Fibroblast of peridontal ligament (primary cell): ENCODE results near the gene FHL2.
"Not testable (repeated sequence)": the region's sequence is repeated elsewhere in the genome, so short reads cannot be mapped to it uniquely, and the experiment has no call there.

Experiments
- DNase-seq: peaks from one replicate; pipeline ENCODE4 v3.0.0-alpha.2; 2010; ENCODE audit errors: extremely low read depth

Gene FHL2

GRCh38 chr2:105338020-105338385 lies 60.8 kb downstream of the FHL2 start:
- DNase-seq, result no peak

DNA sequence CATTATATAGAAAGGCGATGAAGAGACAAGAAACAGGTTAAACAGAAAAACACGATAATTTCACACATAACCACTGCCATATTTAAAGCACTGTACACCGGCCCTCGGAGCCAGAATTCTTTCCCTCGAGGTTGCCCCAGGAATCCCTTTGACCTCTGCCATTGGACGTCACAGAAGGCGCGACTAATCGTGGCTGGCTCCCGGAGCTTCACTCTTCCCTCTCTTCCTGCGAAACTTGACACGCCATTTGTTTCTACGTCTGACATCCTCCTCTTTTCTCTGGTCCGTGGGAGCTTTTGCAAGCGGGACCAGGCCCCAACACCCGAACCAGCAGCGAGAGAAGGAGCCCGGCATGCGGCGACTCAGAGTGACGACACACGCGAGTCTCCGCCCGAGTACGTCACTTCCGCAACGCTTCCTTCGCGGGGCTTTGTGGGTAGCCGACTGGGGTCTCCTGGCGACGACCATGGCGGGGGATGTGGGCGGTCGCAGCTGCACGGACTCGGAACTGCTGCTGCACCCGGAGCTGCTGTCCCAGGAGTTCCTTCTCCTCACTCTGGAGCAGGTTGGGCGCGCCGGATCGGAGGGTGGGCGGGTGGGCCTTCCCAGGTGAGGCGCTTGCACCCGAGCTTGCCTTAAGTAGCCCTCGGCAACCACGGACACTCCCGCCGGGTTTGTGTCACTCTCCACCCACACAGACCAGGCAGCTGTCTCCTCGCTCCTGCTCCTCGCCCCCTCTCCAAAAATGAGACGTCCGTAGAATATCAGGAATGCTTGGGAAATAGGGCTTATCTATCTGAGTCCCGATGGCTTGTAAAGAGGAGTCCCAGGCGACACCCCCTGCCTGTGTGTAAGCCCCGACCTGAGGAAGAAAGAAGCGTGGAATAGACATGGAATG lies 61.5 kb downstream of the FHL2 start, which contains the start of gene C2orf49:
C2orf49 (plus strand) TSS at position 419 of the 898 bp plus-strand sequence; CDS start at position 467, 48 bp downstream.
- DNase-seq, result peak; percentile 85

- no peak for DNase-seq
These were observed 62.1 kb downstream of the FHL2 start for GRCh38 chr2:105336786-105337121.

DNA sequence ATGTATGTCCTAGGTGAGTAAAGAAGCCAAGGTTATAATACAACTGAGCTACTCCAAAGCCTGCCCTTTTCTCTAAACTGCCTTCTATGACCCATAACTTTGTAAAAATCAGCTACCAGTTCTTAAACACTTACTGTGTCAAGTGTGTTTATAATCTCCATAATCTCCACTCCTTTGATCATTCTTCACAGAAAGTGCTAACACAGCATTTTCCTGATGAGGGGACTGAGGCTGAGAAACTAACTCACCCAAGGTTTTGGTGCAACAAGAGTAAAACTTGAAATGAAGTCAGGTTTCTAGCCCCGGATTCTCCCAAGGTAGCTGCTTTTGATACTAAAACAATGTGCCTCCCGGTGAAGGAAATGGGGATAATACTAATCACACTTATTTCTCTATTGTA lies 63.4 kb downstream of the FHL2 start:
- DNase-seq, result no peak

DNA sequence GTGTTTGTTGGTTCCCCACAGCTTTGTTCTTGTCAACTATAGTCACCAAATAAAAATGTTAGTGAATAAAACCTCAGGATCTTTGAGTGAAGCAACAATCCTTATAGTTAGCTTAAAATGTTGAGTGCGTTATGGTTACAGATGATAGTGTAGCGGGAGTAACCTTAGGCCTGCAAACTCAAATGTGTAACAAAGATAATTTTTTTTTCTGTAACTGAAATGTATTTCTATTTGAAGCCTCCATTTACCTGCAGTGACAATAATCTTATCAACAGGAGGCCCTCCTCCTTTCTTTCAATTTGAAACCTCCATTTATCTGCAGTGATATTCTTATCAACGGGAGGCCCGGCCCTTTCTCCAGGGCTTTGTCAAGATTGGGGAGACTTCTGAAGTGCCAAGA lies 64.6 kb downstream of the FHL2 start:
- no peak for DNase-seq

DNA sequence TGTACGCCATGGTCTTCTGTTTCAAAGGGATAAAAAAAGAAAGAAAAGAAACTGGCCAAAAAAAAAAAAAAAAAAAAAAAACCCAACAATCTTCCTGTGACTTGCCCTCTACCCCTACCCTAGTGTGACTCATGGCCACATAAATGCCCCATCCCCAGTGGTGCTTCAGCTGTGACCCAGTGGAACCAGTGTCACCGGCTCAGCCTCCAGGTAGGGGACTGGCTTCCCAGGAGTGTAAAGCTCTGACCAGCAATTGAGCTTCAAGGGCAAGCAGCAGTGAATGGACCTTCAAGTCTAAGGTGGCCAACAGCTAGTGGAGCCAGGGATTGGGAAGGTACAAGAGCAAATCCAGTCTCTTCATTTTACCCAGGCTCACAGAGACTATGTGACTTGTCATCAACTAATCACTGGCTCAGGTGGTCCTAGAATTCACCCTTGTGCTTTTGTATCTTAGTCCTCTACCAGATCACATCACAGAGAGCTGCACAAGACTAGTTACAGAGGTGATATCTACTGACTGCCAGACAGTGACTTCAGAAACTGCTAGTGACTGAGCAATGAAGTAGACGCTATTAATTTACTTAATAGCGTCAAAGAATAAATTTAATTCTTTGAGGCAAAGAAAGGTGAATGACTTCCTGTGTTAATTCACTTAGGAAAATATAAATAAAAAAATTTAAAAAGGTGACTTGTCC lies 68.0 kb downstream of the FHL2 start:
- no peak for DNase-seq

DNA sequence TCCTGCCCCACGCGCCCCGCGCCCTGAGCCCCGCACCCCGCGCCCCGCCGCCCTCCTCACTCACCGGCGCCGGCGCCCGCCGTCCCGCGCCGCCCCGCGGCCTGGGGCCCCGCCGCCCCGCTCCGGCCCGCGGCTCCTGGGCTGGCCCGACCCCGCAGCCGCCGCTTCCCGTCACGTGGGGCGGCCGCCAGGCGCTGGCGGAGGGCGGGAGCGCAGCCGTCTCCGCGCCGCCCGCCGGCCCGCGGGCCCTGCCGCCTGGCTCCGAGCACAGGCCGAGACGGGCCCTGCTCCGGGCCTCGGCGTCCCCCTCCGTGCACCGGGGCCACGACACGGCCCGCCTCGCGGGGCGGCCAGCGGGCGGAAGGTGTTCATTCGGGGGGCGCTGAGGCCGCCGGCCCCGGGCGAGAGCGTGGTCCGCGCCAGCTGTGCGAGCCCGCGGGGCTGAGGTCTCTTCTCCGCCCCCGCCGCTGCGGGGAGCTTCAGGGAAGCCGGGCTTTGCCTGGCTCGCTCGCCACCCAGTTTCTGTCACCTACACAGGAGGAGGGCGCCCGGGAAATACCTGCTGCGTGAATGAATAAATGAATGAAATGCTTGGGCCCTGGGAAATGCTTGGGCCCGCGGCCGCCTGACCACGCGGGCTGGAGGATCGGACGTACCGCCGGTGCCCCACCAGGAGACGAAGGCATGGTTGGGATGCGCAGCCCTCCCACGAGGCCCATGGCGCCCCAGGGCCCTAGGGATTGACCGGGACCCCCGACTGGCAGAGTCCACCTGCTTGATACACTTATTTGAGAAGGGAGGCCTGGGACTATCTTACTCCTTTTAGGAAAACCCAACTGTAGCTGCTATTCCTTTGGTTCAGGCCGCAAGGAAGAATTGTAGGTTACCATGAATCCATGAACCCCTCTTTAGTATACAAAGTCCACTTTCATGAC lies 69.0 kb downstream of the FHL2 start, which contains the start of gene TGFBRAP1:
TGFBRAP1 (minus strand) TSS at position 175 of the 935 bp plus-strand sequence. CDS start 21,434 bp downstream, outside the sequence.
- DNase-seq, result no peak

DNA sequence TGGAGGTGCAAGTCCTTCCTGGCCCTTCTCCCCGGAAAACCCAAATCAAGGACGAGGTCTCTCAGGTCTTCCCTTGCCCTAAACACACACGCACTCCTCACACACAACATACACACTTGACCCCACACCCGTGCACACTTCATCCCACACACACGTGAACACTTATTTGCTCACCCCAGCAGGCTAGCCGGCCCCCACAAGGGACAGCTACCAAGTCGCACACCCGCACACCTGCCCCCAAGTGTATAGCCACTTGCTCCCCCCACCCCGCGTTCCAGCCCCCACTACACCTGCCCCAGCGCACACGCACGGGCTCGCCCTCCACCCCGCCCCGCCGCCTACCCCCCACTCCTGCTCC lies 69.7 kb downstream of the FHL2 start:
- no peak for DNase-seq

DNA sequence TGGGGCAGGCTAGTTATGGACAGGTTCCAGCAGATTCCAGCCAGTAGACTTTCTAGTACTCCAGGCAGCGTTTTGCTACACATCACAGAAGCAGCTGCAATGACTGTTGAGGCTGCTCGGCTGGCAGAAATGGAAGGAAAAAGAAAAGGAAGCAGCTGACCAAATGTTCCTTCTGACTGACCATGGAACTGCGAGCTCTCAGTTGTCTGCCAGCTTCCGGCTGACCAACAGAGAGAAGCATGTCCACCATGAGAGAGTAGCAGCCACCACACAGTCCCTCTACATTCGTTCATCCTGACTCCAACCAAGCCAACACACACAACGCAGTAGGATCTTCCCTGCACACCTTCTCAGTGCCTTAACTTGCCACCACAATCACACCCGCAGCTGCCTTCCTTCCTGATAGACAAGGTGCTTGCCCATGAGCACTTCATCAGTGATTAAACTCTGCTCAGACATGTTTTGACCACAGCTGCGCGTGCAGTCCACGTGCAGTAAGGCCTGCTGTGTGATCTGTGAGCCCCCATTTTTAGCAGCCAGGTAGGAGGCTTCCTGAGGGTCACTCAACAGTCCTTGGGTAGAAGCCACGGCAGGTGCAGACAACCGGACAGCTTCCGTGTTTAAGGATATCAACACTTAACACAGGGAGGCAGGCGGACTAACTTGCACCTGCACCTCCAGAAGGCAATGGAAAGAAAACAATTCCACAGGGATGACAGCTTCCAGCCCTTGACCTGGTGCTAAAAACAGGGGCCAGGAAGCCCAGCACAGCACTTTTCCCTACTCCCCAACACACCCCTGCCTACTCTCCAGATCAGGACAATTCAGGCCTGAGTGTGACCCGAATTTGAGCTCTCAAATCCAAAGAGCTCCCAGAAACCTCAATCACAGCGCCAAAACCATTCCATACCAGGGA lies 70.3 kb downstream of the FHL2 start:
- peak; percentile 50 for DNase-seq

GRCh38 chr2:105327690-105328089 lies 71.2 kb downstream of the FHL2 start:
- no peak for DNase-seq

GRCh38 chr2:105327271-105327670 lies 71.6 kb downstream of the FHL2 start:
- not testable (repeated sequence) for DNase-seq

GRCh38 chr2:105325389-105325963 lies 73.4 kb downstream of the FHL2 start:
- peak; percentile 50 for DNase-seq

DNA sequence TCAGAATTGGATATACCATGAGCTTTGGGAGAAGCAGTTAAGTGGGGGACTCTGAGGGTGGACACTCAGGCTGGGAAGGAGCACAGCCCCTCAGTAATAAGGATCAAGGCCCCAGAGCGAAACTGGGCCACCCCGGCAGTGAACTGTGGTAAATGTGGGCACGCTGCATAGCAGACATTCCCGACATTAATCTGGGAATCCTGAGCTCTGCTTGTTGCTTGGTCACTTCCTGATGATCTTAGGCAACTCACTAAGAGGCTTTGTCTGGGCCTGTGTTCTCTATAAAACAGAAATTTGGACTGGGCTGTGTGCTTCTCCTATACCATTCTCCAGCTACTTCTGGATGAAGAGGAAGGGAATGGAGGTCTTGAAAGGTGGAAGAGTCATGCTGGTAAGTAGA lies 74.1 kb downstream of the FHL2 start:
- peak; percentile 85 for DNase-seq

DNA sequence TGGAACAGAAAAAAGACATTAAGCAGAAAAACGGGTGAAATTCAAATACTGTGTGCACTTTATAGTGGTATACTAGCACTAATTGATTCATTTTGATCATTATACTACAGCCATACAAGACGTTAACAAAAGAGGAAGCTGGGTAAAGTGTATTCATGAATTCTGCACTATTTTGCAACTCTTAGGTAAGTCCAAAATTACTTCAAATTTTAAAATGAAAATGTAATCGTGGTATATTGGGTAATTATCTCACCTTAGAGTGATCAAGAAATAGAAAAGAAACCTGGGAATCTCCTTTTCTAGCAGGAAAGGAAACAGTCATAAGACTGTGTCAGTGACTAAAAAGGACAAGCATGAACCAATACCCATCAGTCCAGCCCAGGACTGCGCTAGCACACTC lies 74.8 kb downstream of the FHL2 start:
- DNase-seq, result no peak

DNA sequence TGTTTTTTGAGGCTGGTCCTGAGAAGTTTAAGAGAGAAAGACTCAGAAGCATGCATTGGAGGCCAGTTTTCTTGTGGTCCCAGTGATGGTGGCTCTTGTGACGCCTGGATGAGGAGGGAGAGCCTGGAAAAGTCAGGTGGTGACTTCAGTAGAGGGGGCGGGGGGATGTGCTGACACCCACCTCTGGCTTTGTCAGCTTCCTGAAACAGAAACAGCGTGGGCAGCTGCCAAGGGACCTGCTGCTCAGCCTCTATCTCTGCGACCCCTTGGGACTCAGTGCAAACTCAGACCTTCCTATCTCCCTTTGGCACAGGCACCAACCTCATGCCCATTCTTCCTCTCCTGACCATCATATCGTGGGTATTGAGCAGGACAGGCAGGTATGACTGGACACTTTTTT lies 75.7 kb downstream of the FHL2 start:
- no peak for DNase-seq

- no peak for DNase-seq
These were observed 76.8 kb downstream of the FHL2 start for GRCh38 chr2:105321875-105322646.

- no peak for DNase-seq
These were observed 78.1 kb downstream of the FHL2 start for GRCh38 chr2:105320651-105321215.

DNA sequence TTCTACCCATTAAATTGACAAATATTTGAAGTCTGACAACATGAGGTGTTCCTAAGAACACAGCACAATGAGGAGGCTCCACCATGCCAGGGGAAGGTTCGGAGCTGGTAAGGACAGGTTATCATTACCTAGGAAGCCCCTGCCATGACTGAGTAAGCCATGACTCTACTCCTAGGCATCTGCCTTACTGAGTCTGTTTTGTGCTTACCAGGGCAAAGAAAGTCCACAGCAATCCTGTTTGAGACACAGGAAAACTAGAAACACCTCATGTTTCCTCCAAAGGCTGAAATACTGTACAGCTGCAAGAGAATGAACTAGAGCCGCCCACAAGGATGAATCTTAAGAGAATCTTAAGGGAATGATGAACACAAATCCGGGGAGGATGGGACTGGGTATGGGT lies 80.9 kb downstream of the FHL2 start:
- DNase-seq, result no peak

DNA sequence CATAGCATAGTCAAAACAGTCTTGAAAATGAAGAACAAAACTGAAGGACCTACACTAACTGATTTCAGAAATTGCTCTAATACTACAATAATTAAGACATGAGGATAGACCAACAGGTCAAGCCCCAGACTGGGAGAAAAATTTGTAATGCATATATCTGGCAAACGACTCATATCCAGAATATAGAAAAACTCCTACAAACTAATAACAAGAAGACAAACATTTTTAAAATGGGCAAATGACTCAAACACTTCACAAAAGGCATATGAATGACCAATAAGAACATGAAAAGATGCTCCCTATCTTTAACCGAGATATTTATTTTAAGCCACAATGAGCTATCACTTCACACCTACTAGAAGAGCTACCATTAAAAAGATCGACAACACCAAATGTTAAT lies 83.5 kb downstream of the FHL2 start:
- DNase-seq, result no peak
